B cell (primary cell): ENCODE measurements around the gene PCSK6. TPM values are rescaled to one million over a fixed set of nuclear protein-coding genes. Genes with fewer than 3 reads are reported as not detected.

ENCODE experiments used
- ATAC-seq: fragments of 200-7000 bp; cut with Tn5 transposase; one replicate; pipeline ENCODE4 v1.10.0; 2021; ENCODE audit warnings: low read depth, mild to moderate bottlenecking, moderate number of reproducible peaks, moderate library complexity
- CTCF ChIA-PET: fragments of 350-600 bp; sonication (Branson Sonifier 250); formaldehyde crosslinking; loops from one replicate; lab custom pipeline; 2021; ENCODE audit warnings: antibody characterized with exemption, inconsistent platforms; lab: Charles Lee
- POLR2A ChIA-PET: fragments of 350-600 bp; sonication (Branson Sonifier 250); formaldehyde crosslinking; loops from one replicate; lab custom pipeline; 2021; ENCODE audit warnings: antibody characterized with exemption; lab: Charles Lee
- DNase-seq: peaks from one replicate; pipeline ENCODE4 v3.0.0; 2013
- H2AFZ ChIP-seq: 2 replicates; pipeline ENCODE4 v1.6.1; 2012; ENCODE audit warnings: mild to moderate bottlenecking, low read depth, low read length; ENCODE audit not compliant: insufficient read depth, poor library complexity, severe bottlenecking
- H3K27ac ChIP-seq, 2 donors: 1 replicate in 1 of 2; 2 replicates in 1 of 2; pipeline ENCODE4 v1.5.1; 2012 to 2013; ENCODE audit warnings: low read length in 2 of 2, mild to moderate bottlenecking in 2 of 2, moderate library complexity in 1 of 2
- H3K27me3 ChIP-seq, 4 experiments: fragments of 200-600 bp in 1 of 4; sonication (generic) in 1 of 4; replicated peaks in 1 of 4; 1 replicate in 2 of 4; 2 replicates in 2 of 4; pipeline versions ENCODE4 v1.6.1 to v1.7.0; 2013 to 2016; ENCODE audit warnings: low read length in 3 of 4, mild to moderate bottlenecking in 2 of 4, mixed read lengths in 1 of 4, moderate library complexity in 1 of 4; ENCODE audit not compliant: insufficient read depth in 4 of 4, control insufficient read depth in 3 of 4; ENCODE audit errors: control extremely low read depth in 1 of 4
- H3K36me3 ChIP-seq, 2 experiments: replicated peaks in 1 of 2; 1 replicate in 1 of 2; 2 replicates in 1 of 2; pipeline versions ENCODE4 v1.6.1 to v1.7.1; 2013; ENCODE audit warnings: low read length in 1 of 2; ENCODE audit not compliant: insufficient read depth in 2 of 2, control insufficient read depth in 1 of 2; ENCODE audit errors: control extremely low read depth in 1 of 2, extremely low read depth in 1 of 2
- H3K4me1 ChIP-seq, 2 donors: fragments of 200-600 bp in 1 of 2; sonication (generic) in 1 of 2; 1 replicate in 1 of 2; 2 replicates in 1 of 2; pipeline versions ENCODE4 v1.5.1 to v1.6.1; 2013 to 2017; ENCODE audit warnings: low read length in 2 of 2; ENCODE audit not compliant: control insufficient read depth in 2 of 2, insufficient read depth in 2 of 2
- H3K4me2 ChIP-seq: replicated peaks from 2 replicates; pipeline ENCODE3; 2012; ENCODE audit warnings: mild to moderate bottlenecking, low read depth, low read length; ENCODE audit not compliant: poor library complexity, severe bottlenecking
- H3K4me3 ChIP-seq, 5 experiments: fragments of 200-600 bp in 1 of 5; sonication (generic) in 1 of 5; 1 replicate in 3 of 5; 2 replicates in 2 of 5; pipeline versions ENCODE4 v1.5.1 to v1.7.0; 2011 to 2016; ENCODE audit warnings: low read length in 4 of 5, mild to moderate bottlenecking in 4 of 5, low read depth in 2 of 5, control low read depth in 1 of 5, moderate library complexity in 1 of 5; ENCODE audit not compliant: insufficient read depth in 1 of 5; ENCODE audit errors: control extremely low read depth in 1 of 5, extremely low read depth in 1 of 5
- H3K79me2 ChIP-seq: fragments of 200-600 bp; sonication (generic); one replicate; pipeline ENCODE4 v1.6.0; 2016; ENCODE audit warnings: low read length; ENCODE audit not compliant: control insufficient read depth, insufficient read depth
- H3K9ac ChIP-seq: fragments of 200-600 bp; sonication (generic); 2 replicates; pipeline ENCODE4 v1.6.1; 2017; ENCODE audit warnings: mild to moderate bottlenecking, low read length, moderate library complexity
- H3K9me3 ChIP-seq, 3 donors: one replicate each; pipeline versions ENCODE4 v1.6.1 to v1.7.1; 2013; ENCODE audit warnings: low read length in 2 of 3; ENCODE audit not compliant: control insufficient read depth in 2 of 3, insufficient read depth in 1 of 3; ENCODE audit errors: control extremely low read depth in 1 of 3
- H4K20me1 ChIP-seq: 2 replicates; pipeline ENCODE4 v1.6.0; 2012; ENCODE audit warnings: mild to moderate bottlenecking, low read length; ENCODE audit not compliant: insufficient read depth, control insufficient read depth, poor library complexity, severe bottlenecking
- H3K27ac Mint-ChIP-seq: one replicate; pipeline ENCODE4 v1.8.0; 2021; ENCODE audit warnings: mixed read lengths
- H3K27me3 Mint-ChIP-seq: one replicate; pipeline ENCODE4 v1.8.0; 2021; ENCODE audit warnings: mixed read lengths
- H3K4me1 Mint-ChIP-seq: one replicate; pipeline ENCODE4 v1.8.0; 2021; ENCODE audit warnings: mixed read lengths
- H3K4me3 Mint-ChIP-seq: one replicate; pipeline ENCODE4 v1.8.0; 2021; ENCODE audit warnings: mixed read lengths
- H3K9me3 Mint-ChIP-seq: one replicate; pipeline ENCODE4 v1.8.0; 2022; ENCODE audit warnings: mixed read lengths; ENCODE audit not compliant: insufficient read depth
- EZH2 ChIP-seq: IDR thresholded peaks from 2 replicates; pipeline ENCODE4 v1.6.1; 2012; ENCODE audit warnings: borderline replicate concordance, low read depth, mild to moderate bottlenecking, moderate library complexity, low read length; ENCODE audit not compliant: insufficient read depth, poor library complexity, severe bottlenecking
- WGBS: methylation state at CpG from one replicate; pipeline ENCODE4 v1.1.5; 2013; ENCODE audit warnings: missing lambda C conversion rate; ENCODE audit not compliant: insufficient coverage; 5-methylcytosine and 5-hydroxymethylcytosine counted together
- intact Hi-C: fragments of 100-400 bp; cut with micrococcal nuclease; formaldehyde crosslinking; loops from one replicate; pipeline ENCODE4 v1.10.0; 2022
- polyA plus RNA-seq: library from polyadenylated mRNA; depleted of rRNA; stranded (reverse); fragments of >200 nt; gene quantifications from 2 replicates; pipeline ENCODE4 v1.2.3, GENCODE V29; 2012
- total RNA-seq, 2 donors: library from RNA; stranded (reverse); fragments of 120-200 nt in 1 of 2; gene quantifications; 1 replicate in 1 of 2; 2 replicates in 1 of 2; pipeline versions ENCODE4 v1.2.3 to v1.2.4, GENCODE V29; 2013 to 2022
- TF ChIP-seq, protein P1 (sequence below): fragments of 200-600 bp; IDR thresholded peaks from one replicate; pipeline ENCODE4 v1.8.0; 2022; ENCODE audit warnings: antibody characterized with exemption, mild to moderate bottlenecking

Gene PCSK6
- total and polyA plus RNA-seq, 2 donors (not counting 1 experiment from before 2014, with no cell fraction given) = 0.66 to 1.6 TPM

GRCh38 chr15:101264911-101265641, 224.4 kb downstream of the PCSK6 start:
- intact Hi-C loops = no loop called here
- POLR2A ChIA-PET = no interaction called here
- Histone ChIP-seq H3K9ac (no peak overlapping the region), H3K79me2 (no peaks in the 10 kb centered on the region), H3K4me2 (no peak overlapping the region), H3K27me3 (peaks cover 0 to 5% (median 0%) of the 10 kb centered on the region in 4 experiments), H3K9me3 (no peaks in the 10 kb centered on the region), H2AFZ (no peak overlapping the region), H3K4me1 (no peaks in the 10 kb centered on the region), H3K36me3 (no peaks in the 10 kb centered on the region), H3K4me3 (no peak overlapping the region), H3K27ac (no peak overlapping the region), H4K20me1 (no peaks in the 10 kb centered on the region)
- 88% methylated on average over 17 of the region's 17 CpGs for WGBS
- H3K27ac Mint-ChIP-seq = no peak overlapping the region
- no peaks in the 10 kb centered on the region for H3K9me3 Mint-ChIP-seq
- CTCF ChIA-PET = interaction anchor here (0.9 kb wide), 1 partner anchor 177 kb away, joined by 3 read pairs; no protein-coding TSS in a partner anchor
- no peak for DNase-seq
- no peak for ATAC-seq
- TF ChIP-seq, protein P1, sequence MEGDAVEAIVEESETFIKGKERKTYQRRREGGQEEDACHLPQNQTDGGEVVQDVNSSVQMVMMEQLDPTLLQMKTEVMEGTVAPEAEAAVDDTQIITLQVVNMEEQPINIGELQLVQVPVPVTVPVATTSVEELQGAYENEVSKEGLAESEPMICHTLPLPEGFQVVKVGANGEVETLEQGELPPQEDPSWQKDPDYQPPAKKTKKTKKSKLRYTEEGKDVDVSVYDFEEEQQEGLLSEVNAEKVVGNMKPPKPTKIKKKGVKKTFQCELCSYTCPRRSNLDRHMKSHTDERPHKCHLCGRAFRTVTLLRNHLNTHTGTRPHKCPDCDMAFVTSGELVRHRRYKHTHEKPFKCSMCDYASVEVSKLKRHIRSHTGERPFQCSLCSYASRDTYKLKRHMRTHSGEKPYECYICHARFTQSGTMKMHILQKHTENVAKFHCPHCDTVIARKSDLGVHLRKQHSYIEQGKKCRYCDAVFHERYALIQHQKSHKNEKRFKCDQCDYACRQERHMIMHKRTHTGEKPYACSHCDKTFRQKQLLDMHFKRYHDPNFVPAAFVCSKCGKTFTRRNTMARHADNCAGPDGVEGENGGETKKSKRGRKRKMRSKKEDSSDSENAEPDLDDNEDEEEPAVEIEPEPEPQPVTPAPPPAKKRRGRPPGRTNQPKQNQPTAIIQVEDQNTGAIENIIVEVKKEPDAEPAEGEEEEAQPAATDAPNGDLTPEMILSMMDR = no peak
- no peak for TF ChIP-seq EZH2
- peaks cover 2% of the 10 kb centered on the region for H3K27me3 Mint-ChIP-seq
- no peaks in the 10 kb centered on the region for H3K4me1 Mint-ChIP-seq
- no peak overlapping the region for H3K4me3 Mint-ChIP-seq

DNA sequence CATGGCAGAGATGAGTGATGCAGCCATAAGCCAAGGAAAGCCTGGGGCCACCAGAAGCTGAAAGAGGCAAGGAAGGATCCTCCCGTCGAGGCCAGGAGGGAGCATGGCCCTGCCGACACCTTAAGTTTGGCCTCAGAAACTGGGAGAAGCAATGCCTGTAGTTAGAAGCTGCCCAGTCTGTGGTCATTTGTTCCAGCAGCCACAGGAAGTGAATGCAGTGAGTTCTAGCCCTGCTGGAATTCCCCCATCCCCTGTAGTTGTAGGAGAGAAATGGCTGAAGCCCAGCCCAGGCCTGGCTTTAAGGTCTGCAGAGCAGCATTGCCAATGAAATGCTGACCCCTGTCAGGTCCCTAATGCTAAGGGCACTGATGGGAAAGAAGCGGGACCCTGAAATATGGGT, 225.5 kb downstream of the PCSK6 start:
- no peak overlapping the region for H3K27ac ChIP-seq
- no peak overlapping the region for H3K9ac ChIP-seq
- Mint-ChIP-seq H3K27me3 (peaks cover 5% of the 10 kb centered on the region), H3K4me3 (no peak overlapping the region), H3K27ac (no peak overlapping the region), H3K4me1 (no peaks in the 10 kb centered on the region), H3K9me3 (no peaks in the 10 kb centered on the region)
- H2AFZ ChIP-seq = no peak overlapping the region
- no peaks in the 10 kb centered on the region for H3K79me2 ChIP-seq
- H3K4me2 ChIP-seq = no peak overlapping the region
- H3K36me3 ChIP-seq = no peaks in the 10 kb centered on the region
- peaks cover 0 to 5% (median 0%) of the 10 kb centered on the region in 4 experiments for H3K27me3 ChIP-seq
- H3K9me3 ChIP-seq = no peaks in the 10 kb centered on the region
- H3K4me3 ChIP-seq = no peak overlapping the region
- DNase-seq (no peak), ATAC-seq (no peak)
- CTCF ChIA-PET = interaction anchor here (1.1 to 1.6 kb wide), 2 partner anchors 12 to 21 kb away, joined by 3 to 5 read pairs; partner anchors contain the start of gene CHSY1
- intact Hi-C loops = no loop called here
- TF ChIP-seq EZH2 = no peak
- TF ChIP-seq, protein P1 = no peak
- no peaks in the 10 kb centered on the region for H4K20me1 ChIP-seq
- POLR2A ChIA-PET = no interaction called here
- H3K4me1 ChIP-seq = no peaks in the 10 kb centered on the region
- WGBS = 100% methylated on average over 3 of the region's 4 CpGs
